PC-9 (cell line): Measurements from ENCODE around the gene ZMYND10. TPM values are rescaled to one million over a fixed set of nuclear protein-coding genes. Genes with fewer than 3 reads are reported as not detected.

Experiments used
- BruUV-seq: library from RNA; stranded (reverse); fragments of 400-500 nt; replicated peaks from 2 replicates; lab custom pipeline; 2021; lab: Mats Ljungman, UMichigan
- CTCF ChIA-PET: fragments of 300-600 bp; sonication (Branson Sonifier 250); formaldehyde crosslinking; loops from one replicate; lab custom pipeline; 2022; ENCODE audit warnings: antibody characterized with exemption; lab: Charles Lee
- POLR2A ChIA-PET: fragments of 300-600 bp; sonication (Branson Sonifier 250); formaldehyde crosslinking; loops from one replicate; lab custom pipeline; 2022; ENCODE audit warnings: antibody characterized with exemption; ENCODE audit not compliant: unreplicated experiment; lab: Charles Lee
- DNase-seq, 2 experiments: peaks; one replicate each; pipeline versions ENCODE4 v3.0.0 to v3.0.0-alpha.2; 2015 to 2022; ENCODE audit warnings: mixed read lengths in 1 of 2
- H2AFZ ChIP-seq: fragments of 200-600 bp; sonication (generic); 2 replicates; pipeline ENCODE4 v1.8.1; 2017; ENCODE audit warnings: antibody characterized with exemption
- H3F3A ChIP-seq: fragments of 200-600 bp; sonication (generic); 2 replicates; pipeline ENCODE4 v1.8.1; 2017; ENCODE audit warnings: antibody characterized with exemption, mild to moderate bottlenecking, low read depth; ENCODE audit not compliant: insufficient read depth
- H3K27ac ChIP-seq: fragments of 200-600 bp; sonication (generic); 2 replicates; pipeline ENCODE4 v1.6.1; 2016; ENCODE audit warnings: mixed run types
- H3K27me3 ChIP-seq: fragments of 200-600 bp; sonication (generic); 2 replicates; pipeline ENCODE4 v1.6.1; 2016; ENCODE audit warnings: low read depth, mixed run types; ENCODE audit not compliant: insufficient read depth
- H3K36me3 ChIP-seq: fragments of 200-600 bp; sonication (generic); 2 replicates; pipeline ENCODE4 v1.6.1; 2016; ENCODE audit warnings: low read depth, mixed run types
- H3K4me1 ChIP-seq: fragments of 200-600 bp; sonication (generic); replicated peaks from 2 replicates; pipeline ENCODE4 v1.6.1; 2016; ENCODE audit warnings: mixed run types; ENCODE audit not compliant: insufficient read depth
- H3K4me2 ChIP-seq: fragments of 200-600 bp; sonication (generic); 2 replicates; pipeline ENCODE4 v1.6.1; 2017; ENCODE audit warnings: mixed run types
- H3K4me3 ChIP-seq: fragments of 200-600 bp; sonication (generic); 2 replicates; pipeline ENCODE4 v1.6.1; 2016; ENCODE audit warnings: mixed run types
- H3K79me2 ChIP-seq: fragments of 200-600 bp; sonication (generic); 2 replicates; pipeline ENCODE4 v1.6.1; 2017; ENCODE audit warnings: low read depth, mixed run types
- H3K9me2 ChIP-seq: fragments of 200-600 bp; sonication (generic); 2 replicates; pipeline ENCODE4 v1.8.1; 2017; ENCODE audit warnings: mild to moderate bottlenecking; ENCODE audit not compliant: insufficient read depth
- H3K9me3 ChIP-seq: fragments of 200-600 bp; sonication (generic); 2 replicates; pipeline ENCODE4 v1.8.1; 2016; ENCODE audit warnings: low read depth; ENCODE audit not compliant: insufficient read depth
- H4K20me1 ChIP-seq: fragments of 200-600 bp; sonication (generic); 2 replicates; pipeline ENCODE4 v1.8.1; 2017; ENCODE audit not compliant: insufficient read depth
- EZH2 ChIP-seq: fragments of 200-600 bp; sonication (generic); IDR thresholded peaks from 2 replicates; pipeline ENCODE4 v1.8.0; 2017; ENCODE audit warnings: antibody characterized with exemption, low read depth
- intact Hi-C: fragments of 100-400 bp; cut with micrococcal nuclease; formaldehyde crosslinking; loops from one replicate; pipeline ENCODE4 v1.10.0; 2022; ENCODE audit not compliant: unreplicated experiment
- total RNA-seq: library from RNA; stranded (reverse); gene quantifications from 2 replicates; pipeline ENCODE4 v1.2.3, GENCODE V29; 2021
- TF ChIP-seq, protein P1 (sequence below): fragments of 200-600 bp; sonication (generic); conservative IDR thresholded peaks from 2 replicates; pipeline ENCODE4 v1.6.1; 2017; ENCODE audit warnings: mixed run types, antibody characterized with exemption, mild to moderate bottlenecking, moderate library complexity

ZMYND10 gene
- total RNA-seq, 1 experiment from 2014 or later, result 4.4 TPM

GRCh38 chr3:50295553-50296431 is 49.7 kb downstream of the ZMYND10 start:
- TF ChIP-seq EZH2, result no peak
- peaks cover 29% of the 10 kb centered on the region for H3K4me1 ChIP-seq
- DNase-seq, result no peak
- ChIA-PET POLR2A (no interaction called here), CTCF (no interaction called here)
- no peaks in the 10 kb centered on the region for H3K9me3 ChIP-seq
- no peak overlapping the region for H3K27ac ChIP-seq
- H3K4me3 ChIP-seq, result no peak overlapping the region
- no peak overlapping the region for H2AFZ ChIP-seq
- no peaks in the 10 kb centered on the region for H3K27me3 ChIP-seq
- intact Hi-C loops, result no loop called here
- no TSS peak for BruUV-seq
- peaks cover 9% of the 10 kb centered on the region; the same call in 1 of the 2 replicates for H3F3A ChIP-seq
- no peaks in the 10 kb centered on the region for H3K9me2 ChIP-seq
- H3K4me2 ChIP-seq, result no peak overlapping the region
- peaks cover 22% of the 10 kb centered on the region for H3K79me2 ChIP-seq
- no peaks in the 10 kb centered on the region for H4K20me1 ChIP-seq
- H3K36me3 ChIP-seq, result no peaks in the 10 kb centered on the region

- ChIA-PET CTCF (no interaction called here), POLR2A (no interaction called here)
- H3K4me3 ChIP-seq, result no peak overlapping the region
- peaks cover 1% of the 10 kb centered on the region; the same call in 1 of the 2 replicates for H3F3A ChIP-seq
- TF ChIP-seq, protein P1, sequence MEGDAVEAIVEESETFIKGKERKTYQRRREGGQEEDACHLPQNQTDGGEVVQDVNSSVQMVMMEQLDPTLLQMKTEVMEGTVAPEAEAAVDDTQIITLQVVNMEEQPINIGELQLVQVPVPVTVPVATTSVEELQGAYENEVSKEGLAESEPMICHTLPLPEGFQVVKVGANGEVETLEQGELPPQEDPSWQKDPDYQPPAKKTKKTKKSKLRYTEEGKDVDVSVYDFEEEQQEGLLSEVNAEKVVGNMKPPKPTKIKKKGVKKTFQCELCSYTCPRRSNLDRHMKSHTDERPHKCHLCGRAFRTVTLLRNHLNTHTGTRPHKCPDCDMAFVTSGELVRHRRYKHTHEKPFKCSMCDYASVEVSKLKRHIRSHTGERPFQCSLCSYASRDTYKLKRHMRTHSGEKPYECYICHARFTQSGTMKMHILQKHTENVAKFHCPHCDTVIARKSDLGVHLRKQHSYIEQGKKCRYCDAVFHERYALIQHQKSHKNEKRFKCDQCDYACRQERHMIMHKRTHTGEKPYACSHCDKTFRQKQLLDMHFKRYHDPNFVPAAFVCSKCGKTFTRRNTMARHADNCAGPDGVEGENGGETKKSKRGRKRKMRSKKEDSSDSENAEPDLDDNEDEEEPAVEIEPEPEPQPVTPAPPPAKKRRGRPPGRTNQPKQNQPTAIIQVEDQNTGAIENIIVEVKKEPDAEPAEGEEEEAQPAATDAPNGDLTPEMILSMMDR, result no peak
- TF ChIP-seq EZH2, result no peak
- no peak overlapping the region for H2AFZ ChIP-seq
- H3K4me1 ChIP-seq, result peaks cover 21% of the 10 kb centered on the region
- peaks cover 33% of the 10 kb centered on the region for H3K79me2 ChIP-seq
- intact Hi-C loops, result no loop called here
- H3K27me3 ChIP-seq, result no peaks in the 10 kb centered on the region
- H4K20me1 ChIP-seq, result no peaks in the 10 kb centered on the region
- no TSS peak for BruUV-seq
- no peaks in the 10 kb centered on the region for H3K9me2 ChIP-seq
- no peaks in the 10 kb centered on the region for H3K36me3 ChIP-seq
- no peaks in the 10 kb centered on the region for H3K9me3 ChIP-seq
- no peak for DNase-seq
- H3K27ac ChIP-seq, result no peak overlapping the region
- H3K4me2 ChIP-seq, result no peak overlapping the region
These were observed 50.8 kb downstream of the ZMYND10 start for GRCh38 chr3:50294492-50295403.

GRCh38 chr3:50294089-50294488 is 51.4 kb downstream of the ZMYND10 start:
- no peak for TF ChIP-seq EZH2
- TF ChIP-seq, protein P1, result no peak
- H3K4me2 ChIP-seq, result no peak overlapping the region
- H2AFZ ChIP-seq, result no peak overlapping the region
- ChIA-PET CTCF (no interaction called here), POLR2A (no interaction called here)
- H3K9me2 ChIP-seq, result no peaks in the 10 kb centered on the region
- intact Hi-C loops, result no loop called here
- peaks cover 20% of the 10 kb centered on the region for H3K4me1 ChIP-seq
- H3K27ac ChIP-seq, result no peak overlapping the region
- H3F3A ChIP-seq, result no peaks in the 10 kb centered on the region
- H4K20me1 ChIP-seq, result no peaks in the 10 kb centered on the region
- no peaks in the 10 kb centered on the region for H3K27me3 ChIP-seq
- H3K9me3 ChIP-seq, result no peaks in the 10 kb centered on the region
- H3K4me3 ChIP-seq, result no peak overlapping the region
- peaks cover 35% of the 10 kb centered on the region for H3K79me2 ChIP-seq
- DNase-seq, result no peak
- no TSS peak for BruUV-seq
- no peaks in the 10 kb centered on the region for H3K36me3 ChIP-seq
